IPS-18a (cell line): ENCODE data around the gene TREX2.

Experiments used
- H3K27ac ChIP-seq: one replicate; pipeline ENCODE4 v1.5.1; 2013; ENCODE audit warnings: low read length
- H3K27me3 ChIP-seq: one replicate; pipeline ENCODE4 v1.6.1; 2013; ENCODE audit warnings: mild to moderate bottlenecking, low read length; ENCODE audit not compliant: control insufficient read depth, insufficient read depth
- H3K36me3 ChIP-seq: one replicate; pipeline ENCODE4 v1.6.1; 2013; ENCODE audit warnings: low read depth, low read length; ENCODE audit not compliant: control insufficient read depth
- H3K4me1 ChIP-seq: one replicate; pipeline ENCODE4 v1.6.1; 2013; ENCODE audit warnings: low read depth, low read length; ENCODE audit not compliant: control insufficient read depth
- H3K4me3 ChIP-seq: one replicate; pipeline ENCODE4 v1.5.1; 2013; ENCODE audit warnings: low read length
- H3K9ac ChIP-seq: one replicate; pipeline ENCODE4 v1.6.1; 2013; ENCODE audit warnings: mild to moderate bottlenecking, low read length, moderate library complexity
- H3K9me3 ChIP-seq: one replicate; pipeline ENCODE4 v1.6.1; 2013; ENCODE audit warnings: low read depth, low read length; ENCODE audit not compliant: control insufficient read depth

TREX2 gene

GRCh38 chrX:153474718-153475117, 28.9 kb upstream of the TREX2 start:
- H3K9ac ChIP-seq: no peak overlapping the region
- H3K27ac ChIP-seq: no peak overlapping the region
- H3K36me3 ChIP-seq: no peaks in the 10 kb centered on the region
- H3K4me1 ChIP-seq: peaks cover 7% of the 10 kb centered on the region
- H3K4me3 ChIP-seq: no peak overlapping the region
- no peaks in the 10 kb centered on the region for H3K9me3 ChIP-seq
- peaks cover 17% of the 10 kb centered on the region for H3K27me3 ChIP-seq

- peaks cover 7% of the 10 kb centered on the region for H3K4me1 ChIP-seq
These were observed 28.4 kb upstream of the TREX2 start for GRCh38 chrX:153474266-153474665.

GRCh38 chrX:153473126-153473525, 27.3 kb upstream of the TREX2 start:
- Histone ChIP-seq H3K27me3 (peaks cover 17% of the 10 kb centered on the region), H3K9me3 (no peaks in the 10 kb centered on the region), H3K9ac (no peak overlapping the region), H3K27ac (no peak overlapping the region), H3K36me3 (no peaks in the 10 kb centered on the region), H3K4me1 (peaks cover 7% of the 10 kb centered on the region), H3K4me3 (no peak overlapping the region)

More at GRCh38 chrX:153474266-153474665, 28.4 kb upstream of the TREX2 start:
- Histone ChIP-seq H3K27me3 (peaks cover 17% of the 10 kb centered on the region), H3K27ac (no peak overlapping the region), H3K4me3 (no peak overlapping the region), H3K9me3 (no peaks in the 10 kb centered on the region), H3K9ac (no peak overlapping the region), H3K36me3 (no peaks in the 10 kb centered on the region)

GRCh38 chrX:153471663-153472280, 25.9 kb upstream of the TREX2 start:
- Histone ChIP-seq H3K27ac (no peak overlapping the region), H3K9me3 (no peaks in the 10 kb centered on the region), H3K9ac (no peak overlapping the region), H3K27me3 (peaks cover 17% of the 10 kb centered on the region), H3K4me1 (no peaks in the 10 kb centered on the region), H3K36me3 (no peaks in the 10 kb centered on the region), H3K4me3 (no peak overlapping the region)

GRCh38 chrX:153470411-153471363, 24.8 kb upstream of the TREX2 start, which contains the start of gene HAUS7:
Gene HAUS7, minus strand, starts transcription at chrX:153470576. Its CDS starts 19 bp downstream, at chrX:153470557.
- H3K36me3 ChIP-seq: no peaks in the 10 kb centered on the region
- no peak within 1 kb of the TSS for H3K27ac ChIP-seq
- peak within 1 kb of the TSS; percentile 77 for H3K4me3 ChIP-seq
- H3K4me1 ChIP-seq: no peaks in the 10 kb centered on the region
- H3K9me3 ChIP-seq: no peaks in the 10 kb centered on the region
- peak within 1 kb of the TSS; percentile 50 for H3K9ac ChIP-seq
- H3K27me3 ChIP-seq: peaks cover 9% of the 10 kb centered on the region

GRCh38 chrX:153469811-153470410, 24.1 kb upstream of the TREX2 start:
- Histone ChIP-seq H3K27me3 (peaks cover under 1% of the 10 kb centered on the region), H3K9me3 (no peaks in the 10 kb centered on the region), H3K9ac (peak overlapping the region; percentile 50), H3K4me1 (no peaks in the 10 kb centered on the region), H3K27ac (no peak overlapping the region), H3K4me3 (peak overlapping the region; percentile 77), H3K36me3 (no peaks in the 10 kb centered on the region)

GRCh38 chrX:153468008-153468580, 22.2 kb upstream of the TREX2 start:
- H3K9me3 ChIP-seq: no peaks in the 10 kb centered on the region
- no peak overlapping the region for H3K9ac ChIP-seq
- no peaks in the 10 kb centered on the region for H3K27me3 ChIP-seq
- H3K27ac ChIP-seq: no peak overlapping the region
- no peaks in the 10 kb centered on the region for H3K4me1 ChIP-seq
- H3K4me3 ChIP-seq: no peak overlapping the region
- no peaks in the 10 kb centered on the region for H3K36me3 ChIP-seq

GRCh38 chrX:153465691-153466380, 20.0 kb upstream of the TREX2 start:
- H3K4me3 ChIP-seq: no peak overlapping the region
- H3K4me1 ChIP-seq: no peaks in the 10 kb centered on the region
- H3K27ac ChIP-seq: no peak overlapping the region
- peaks cover 6% of the 10 kb centered on the region for H3K9me3 ChIP-seq
- no peaks in the 10 kb centered on the region for H3K27me3 ChIP-seq
- no peak overlapping the region for H3K9ac ChIP-seq
- H3K36me3 ChIP-seq: no peaks in the 10 kb centered on the region

- Histone ChIP-seq H3K9me3 (peaks cover 6% of the 10 kb centered on the region), H3K27me3 (no peaks in the 10 kb centered on the region), H3K36me3 (peaks cover 4% of the 10 kb centered on the region), H3K4me3 (no peak overlapping the region), H3K4me1 (no peaks in the 10 kb centered on the region), H3K27ac (no peak overlapping the region), H3K9ac (no peak overlapping the region)
These were observed 18.3 kb upstream of the TREX2 start for GRCh38 chrX:153464116-153464515.

- no peak overlapping the region for H3K9ac ChIP-seq
- no peak overlapping the region for H3K4me3 ChIP-seq
- H3K27ac ChIP-seq: no peak overlapping the region
- H3K27me3 ChIP-seq: no peaks in the 10 kb centered on the region
- peaks cover 6% of the 10 kb centered on the region for H3K9me3 ChIP-seq
- peaks cover 4% of the 10 kb centered on the region for H3K36me3 ChIP-seq
- H3K4me1 ChIP-seq: no peaks in the 10 kb centered on the region
These were observed 17.7 kb upstream of the TREX2 start for GRCh38 chrX:153463556-153463955.

GRCh38 chrX:153463031-153463430, 17.2 kb upstream of the TREX2 start:
- Histone ChIP-seq H3K4me1 (no peaks in the 10 kb centered on the region), H3K27ac (no peak overlapping the region), H3K9ac (no peak overlapping the region), H3K27me3 (no peaks in the 10 kb centered on the region), H3K36me3 (peaks cover 4% of the 10 kb centered on the region), H3K4me3 (no peak overlapping the region), H3K9me3 (peaks cover 6% of the 10 kb centered on the region)
